ENCODE measurements around the gene MRPS11.
"Not testable (repeated sequence)": the region's sequence is repeated elsewhere in the genome, so short reads cannot be mapped to it uniquely, and the experiment has no call there.

The MRPS11 gene

DNA sequence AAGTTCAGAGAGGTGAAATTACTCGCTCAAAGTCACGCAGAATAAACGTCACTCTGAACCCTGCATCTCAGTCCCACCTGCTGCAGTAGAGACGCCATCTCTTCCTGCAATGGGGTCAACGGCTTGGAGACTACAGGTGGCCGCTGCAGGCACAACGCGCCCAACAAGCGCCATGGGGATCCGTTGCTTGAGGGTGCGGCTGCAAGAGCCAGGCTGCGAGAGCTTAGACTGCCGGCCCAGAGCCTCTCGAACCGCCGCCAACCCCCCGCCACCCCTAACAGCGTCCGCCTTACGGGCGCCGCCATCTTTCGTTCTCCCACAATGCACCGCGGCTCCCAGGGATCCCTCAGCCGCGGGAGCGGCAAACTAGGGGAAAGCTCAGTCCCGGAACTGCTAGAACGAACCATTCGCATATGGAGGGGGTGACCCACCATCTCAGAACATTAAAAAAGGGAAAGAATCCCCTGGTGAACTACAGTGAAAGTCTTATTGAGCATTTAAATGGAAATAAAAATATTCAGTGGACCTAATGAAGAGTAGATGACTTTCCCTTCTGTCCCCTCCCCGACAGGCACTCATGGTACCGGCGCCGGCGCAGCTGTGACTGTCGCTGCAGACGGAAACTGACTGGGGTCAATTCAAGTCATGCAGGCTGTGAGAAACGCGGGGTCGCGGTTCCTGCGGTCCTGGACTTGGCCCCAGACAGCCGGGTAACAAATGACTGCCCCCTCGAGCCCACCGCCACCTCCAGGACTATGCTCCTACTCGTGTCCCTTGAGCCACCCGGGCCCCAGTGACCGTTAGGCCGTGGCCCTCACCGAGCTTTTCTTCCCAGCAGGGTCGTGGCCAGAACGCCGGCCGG lies at the start of gene MRPS11, which contains the start of gene MRPL46:
TSS of gene MRPS11 (plus strand) at position 636 of the 862 bp plus-strand sequence. CDS start at position 646, 10 bp downstream.
TSS of gene MRPL46 (minus strand) at position 316 of the 862 bp plus-strand sequence. CDS start at position 305, 11 bp downstream.
- H3K4me1 ChIP-seq (ENCODE audit: control insufficient read depth, insufficient read depth, low read length) = peaks cover 4% of the 10 kb centered on the region; the same call in 1 of the 2 replicates
- H3K9me3 ChIP-seq (ENCODE audit: control insufficient read depth, insufficient read depth, low read length) = no peaks in the 10 kb centered on the region
- H3K27ac ChIP-seq (ENCODE audit: low read depth, low read length) = peak within 1 kb of the TSS; percentile 91
- peak within 1 kb of the TSS; percentile 96 for H3K4me3 ChIP-seq (ENCODE audit: low read depth, low read length)
- no peaks in the 10 kb centered on the region for H3K27me3 ChIP-seq (ENCODE audit: control insufficient read depth, insufficient read depth, low read length)
- peaks cover 46% of the 10 kb centered on the region for H3K36me3 ChIP-seq (ENCODE audit: control insufficient read depth, insufficient read depth, low read length)
- peak within 1 kb of the TSS; percentile 98 for H3K9ac ChIP-seq (ENCODE audit: low read depth, low read length)

DNA sequence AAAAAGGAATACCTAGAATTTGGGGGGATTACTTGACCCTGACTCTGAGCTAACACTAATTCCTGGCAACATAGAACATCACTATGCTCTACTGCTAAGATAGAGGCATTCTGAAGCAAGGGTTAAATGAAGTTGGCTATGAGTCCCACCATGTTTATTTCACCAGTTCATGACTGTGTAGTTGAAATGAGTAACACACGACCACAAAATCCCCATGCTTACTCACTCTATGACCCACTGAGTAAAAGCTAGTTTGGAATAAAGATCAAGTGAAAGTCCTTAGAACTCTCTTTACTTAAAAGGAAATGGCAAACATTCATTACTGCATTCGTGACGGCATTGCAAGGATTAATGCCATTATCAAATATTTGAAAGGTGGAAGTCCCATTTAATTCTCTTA lies 47.7 kb upstream of the MRPS11 start:
- no peaks in the 10 kb centered on the region for H3K36me3 ChIP-seq (ENCODE audit: control insufficient read depth, insufficient read depth, low read length)
- H3K4me1 ChIP-seq (ENCODE audit: control insufficient read depth, insufficient read depth, low read length) = no peaks in the 10 kb centered on the region
- H3K4me3 ChIP-seq (ENCODE audit: low read depth, low read length) = no peak overlapping the region
- no peaks in the 10 kb centered on the region for H3K9me3 ChIP-seq (ENCODE audit: control insufficient read depth, insufficient read depth, low read length)
- no peak overlapping the region for H3K27ac ChIP-seq (ENCODE audit: low read depth, low read length)
- H3K9ac ChIP-seq (ENCODE audit: low read depth, low read length) = no peak overlapping the region
- H3K27me3 ChIP-seq (ENCODE audit: control insufficient read depth, insufficient read depth, low read length) = no peaks in the 10 kb centered on the region

DNA sequence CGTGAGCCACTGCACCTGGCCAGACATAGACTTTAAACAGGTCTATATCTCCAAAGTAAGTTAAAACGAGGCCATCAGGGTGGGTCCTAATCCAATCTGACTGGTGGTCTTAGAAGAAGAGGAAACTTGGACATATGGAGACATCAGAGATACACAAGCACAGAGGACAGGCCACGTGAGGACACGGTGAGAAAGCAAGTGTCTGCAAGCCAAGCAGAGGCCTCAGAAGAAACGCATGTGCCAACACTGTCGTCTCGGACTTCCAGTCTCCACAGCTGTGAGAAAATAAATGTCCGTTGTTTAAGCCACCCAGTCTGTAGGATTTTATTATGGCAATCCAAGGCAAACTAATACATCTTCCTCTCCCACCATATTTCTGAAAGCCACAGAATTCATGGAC lies 44.2 kb upstream of the MRPS11 start:
- H3K36me3 ChIP-seq (ENCODE audit: control insufficient read depth, insufficient read depth, low read length) = no peaks in the 10 kb centered on the region
- no peak overlapping the region for H3K4me3 ChIP-seq (ENCODE audit: low read depth, low read length)
- H3K9ac ChIP-seq (ENCODE audit: low read depth, low read length) = no peak overlapping the region
- no peaks in the 10 kb centered on the region for H3K4me1 ChIP-seq (ENCODE audit: control insufficient read depth, insufficient read depth, low read length)
- no peaks in the 10 kb centered on the region; the same call in 1 of the 2 replicates for H3K27me3 ChIP-seq (ENCODE audit: control insufficient read depth, insufficient read depth, low read length)
- no peak overlapping the region for H3K27ac ChIP-seq (ENCODE audit: low read depth, low read length)
- no peaks in the 10 kb centered on the region for H3K9me3 ChIP-seq (ENCODE audit: control insufficient read depth, insufficient read depth, low read length)

DNA sequence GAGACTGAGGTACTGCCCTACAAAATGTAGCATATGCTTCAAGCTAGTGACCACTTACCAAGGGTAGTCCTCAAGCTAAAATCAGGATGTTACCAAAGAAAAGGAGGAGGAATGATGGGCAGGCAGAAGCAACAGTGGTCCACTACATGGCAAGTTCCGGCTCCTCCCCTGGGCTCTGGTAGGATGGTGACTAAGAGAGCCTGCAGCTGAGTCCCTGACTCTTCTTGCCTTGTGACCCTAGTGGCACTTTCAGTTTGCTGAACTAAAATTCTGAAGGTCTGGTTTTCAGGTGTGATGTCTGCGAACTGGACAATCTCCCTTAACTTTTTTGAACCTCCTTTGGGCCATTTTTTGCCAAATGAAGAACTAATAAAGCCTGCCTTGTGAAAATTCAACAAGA lies 41.2 kb upstream of the MRPS11 start:
- Histone ChIP-seq H3K27ac (ENCODE audit: low read depth, low read length) (no peak overlapping the region), H3K27me3 (ENCODE audit: control insufficient read depth, insufficient read depth, low read length) (no peaks in the 10 kb centered on the region; the same call in 1 of the 2 replicates), H3K36me3 (ENCODE audit: control insufficient read depth, insufficient read depth, low read length) (no peaks in the 10 kb centered on the region), H3K9ac (ENCODE audit: low read depth, low read length) (no peak overlapping the region), H3K4me3 (ENCODE audit: low read depth, low read length) (no peak overlapping the region), H3K4me1 (ENCODE audit: control insufficient read depth, insufficient read depth, low read length) (no peaks in the 10 kb centered on the region), H3K9me3 (ENCODE audit: control insufficient read depth, insufficient read depth, low read length) (no peaks in the 10 kb centered on the region)

DNA sequence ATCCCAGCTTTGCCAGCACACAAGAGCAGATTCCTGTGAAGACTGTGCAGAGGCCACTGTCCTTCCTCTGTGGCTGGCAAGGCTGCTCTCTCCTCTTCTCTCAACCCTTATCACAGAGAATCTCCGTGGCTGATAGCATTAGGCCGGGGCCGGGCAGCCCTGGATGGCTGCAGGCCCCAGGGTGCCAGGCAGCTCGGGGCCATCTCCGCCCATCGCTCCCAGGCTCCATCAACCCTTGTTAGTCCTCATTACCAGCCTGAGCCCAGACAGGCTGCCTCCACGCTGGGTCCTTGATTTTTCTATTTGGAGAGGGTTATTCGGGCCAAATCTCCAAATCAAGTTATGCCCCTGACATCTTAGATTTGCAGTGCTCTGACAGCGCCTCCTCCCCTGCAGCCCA lies 39.5 kb upstream of the MRPS11 start:
- H3K4me1 ChIP-seq (ENCODE audit: control insufficient read depth, insufficient read depth, low read length) = no peaks in the 10 kb centered on the region
- no peak overlapping the region for H3K9ac ChIP-seq (ENCODE audit: low read depth, low read length)
- no peak overlapping the region for H3K27ac ChIP-seq (ENCODE audit: low read depth, low read length)
- no peak overlapping the region for H3K4me3 ChIP-seq (ENCODE audit: low read depth, low read length)
- no peaks in the 10 kb centered on the region for H3K9me3 ChIP-seq (ENCODE audit: control insufficient read depth, insufficient read depth, low read length)
- H3K27me3 ChIP-seq (ENCODE audit: control insufficient read depth, insufficient read depth, low read length) = no peaks in the 10 kb centered on the region; the same call in 1 of the 2 replicates
- no peaks in the 10 kb centered on the region for H3K36me3 ChIP-seq (ENCODE audit: control insufficient read depth, insufficient read depth, low read length)

DNA sequence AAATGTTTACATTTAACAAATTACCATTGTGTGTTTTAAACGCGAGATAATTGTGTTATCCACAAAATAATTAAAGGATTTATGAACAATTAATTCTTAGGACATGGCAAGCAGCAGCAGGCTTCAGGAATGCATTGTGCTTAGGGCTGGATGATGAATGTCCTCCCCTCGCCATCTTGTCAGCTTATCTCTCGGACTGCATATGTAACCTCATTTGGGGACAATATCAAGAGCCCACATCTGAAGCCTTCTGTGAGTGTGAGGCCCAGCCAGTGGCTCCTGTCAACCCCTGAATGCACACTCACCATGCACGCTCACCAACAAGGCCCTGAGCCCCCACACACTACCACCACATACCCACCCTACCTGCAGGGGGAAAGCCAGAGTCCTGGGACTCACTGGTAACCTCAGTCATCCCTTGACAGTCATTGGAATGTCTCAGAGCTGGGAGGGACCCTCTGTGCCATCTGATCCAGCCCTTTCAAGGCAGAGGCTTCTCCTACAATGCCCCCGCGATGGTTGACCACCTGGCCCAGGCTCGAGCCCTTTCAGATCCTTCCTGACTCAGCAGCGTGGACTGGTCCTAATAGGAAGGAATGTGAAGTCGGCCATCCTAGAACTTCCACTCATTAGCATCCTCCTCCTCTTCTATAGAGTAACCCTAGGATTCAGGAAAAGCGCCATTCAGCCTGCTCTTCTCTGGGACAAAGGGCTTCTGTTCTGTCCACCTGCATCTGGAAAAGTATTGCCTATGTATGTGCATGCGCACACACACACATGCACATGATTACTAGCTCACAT lies 38.5 kb upstream of the MRPS11 start:
- H3K27me3 ChIP-seq (ENCODE audit: control insufficient read depth, insufficient read depth, low read length) = no peaks in the 10 kb centered on the region; the same call in 1 of the 2 replicates

DNA sequence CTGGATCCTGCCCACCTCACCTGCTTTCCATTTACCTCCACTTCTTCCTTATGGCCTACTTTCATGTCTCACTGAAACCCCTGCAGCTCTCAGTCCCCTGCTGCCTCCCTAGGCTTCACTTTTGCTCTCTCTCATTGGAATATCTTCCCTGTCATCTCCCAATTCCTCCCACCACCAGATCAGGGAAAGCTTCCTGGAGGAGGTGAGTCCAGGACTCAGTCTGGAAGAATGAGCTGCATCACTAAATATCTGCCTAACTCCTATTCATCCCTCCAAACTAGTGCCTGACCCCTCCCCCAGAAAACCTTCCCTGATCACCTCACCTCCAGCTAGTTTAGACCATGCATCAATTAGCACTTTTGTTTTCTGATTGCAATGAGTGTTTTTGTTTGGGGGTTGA lies 37.5 kb upstream of the MRPS11 start:
- H3K4me1 ChIP-seq (ENCODE audit: control insufficient read depth, insufficient read depth, low read length) = peaks cover 7% of the 10 kb centered on the region; the same call in 1 of the 2 replicates
- no peak overlapping the region for H3K9ac ChIP-seq (ENCODE audit: low read depth, low read length)
- no peak overlapping the region for H3K4me3 ChIP-seq (ENCODE audit: low read depth, low read length)
- H3K27me3 ChIP-seq (ENCODE audit: control insufficient read depth, insufficient read depth, low read length) = no peaks in the 10 kb centered on the region; the same call in 1 of the 2 replicates
- no peaks in the 10 kb centered on the region for H3K9me3 ChIP-seq (ENCODE audit: control insufficient read depth, insufficient read depth, low read length)
- no peaks in the 10 kb centered on the region for H3K36me3 ChIP-seq (ENCODE audit: control insufficient read depth, insufficient read depth, low read length)
- no peak overlapping the region for H3K27ac ChIP-seq (ENCODE audit: low read depth, low read length)

More for the DNA sequence above, 38.5 kb upstream of the MRPS11 start:
- Histone ChIP-seq H3K36me3 (ENCODE audit: control insufficient read depth, insufficient read depth, low read length) (no peaks in the 10 kb centered on the region), H3K9me3 (ENCODE audit: control insufficient read depth, insufficient read depth, low read length) (no peaks in the 10 kb centered on the region), H3K4me1 (ENCODE audit: control insufficient read depth, insufficient read depth, low read length) (peaks cover 7% of the 10 kb centered on the region; the same call in 1 of the 2 replicates), H3K4me3 (ENCODE audit: low read depth, low read length) (no peak overlapping the region), H3K27ac (ENCODE audit: low read depth, low read length) (no peak overlapping the region), H3K9ac (ENCODE audit: low read depth, low read length) (no peak overlapping the region)

DNA sequence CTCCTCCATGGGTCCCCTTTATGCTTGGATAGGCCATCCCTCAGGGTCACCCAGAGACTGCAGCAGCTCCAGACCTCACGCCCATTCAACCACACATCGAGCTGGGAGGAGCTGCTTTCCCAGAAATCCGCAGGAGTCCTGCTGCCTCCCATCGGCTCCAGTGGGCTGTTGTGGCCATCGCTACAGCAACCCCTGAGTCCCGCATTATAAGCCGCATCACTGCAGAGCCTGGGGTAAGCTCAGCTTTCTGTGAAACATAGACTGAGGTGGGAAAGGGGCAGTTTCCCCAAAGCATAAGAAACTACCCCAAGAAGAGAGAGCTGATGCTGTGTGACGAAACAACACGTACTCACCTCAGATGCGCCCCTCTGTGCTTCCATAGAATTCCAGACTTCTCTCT lies 36.1 kb upstream of the MRPS11 start:
- no peaks in the 10 kb centered on the region for H3K9me3 ChIP-seq (ENCODE audit: control insufficient read depth, insufficient read depth, low read length)
- H3K27me3 ChIP-seq (ENCODE audit: control insufficient read depth, insufficient read depth, low read length) = no peaks in the 10 kb centered on the region; the same call in 1 of the 2 replicates
- no peak overlapping the region for H3K27ac ChIP-seq (ENCODE audit: low read depth, low read length)
- H3K4me3 ChIP-seq (ENCODE audit: low read depth, low read length) = no peak overlapping the region
- H3K36me3 ChIP-seq (ENCODE audit: control insufficient read depth, insufficient read depth, low read length) = no peaks in the 10 kb centered on the region
- H3K9ac ChIP-seq (ENCODE audit: low read depth, low read length) = no peak overlapping the region
- H3K4me1 ChIP-seq (ENCODE audit: control insufficient read depth, insufficient read depth, low read length) = peaks cover 7% of the 10 kb centered on the region; the same call in 1 of the 2 replicates

DNA sequence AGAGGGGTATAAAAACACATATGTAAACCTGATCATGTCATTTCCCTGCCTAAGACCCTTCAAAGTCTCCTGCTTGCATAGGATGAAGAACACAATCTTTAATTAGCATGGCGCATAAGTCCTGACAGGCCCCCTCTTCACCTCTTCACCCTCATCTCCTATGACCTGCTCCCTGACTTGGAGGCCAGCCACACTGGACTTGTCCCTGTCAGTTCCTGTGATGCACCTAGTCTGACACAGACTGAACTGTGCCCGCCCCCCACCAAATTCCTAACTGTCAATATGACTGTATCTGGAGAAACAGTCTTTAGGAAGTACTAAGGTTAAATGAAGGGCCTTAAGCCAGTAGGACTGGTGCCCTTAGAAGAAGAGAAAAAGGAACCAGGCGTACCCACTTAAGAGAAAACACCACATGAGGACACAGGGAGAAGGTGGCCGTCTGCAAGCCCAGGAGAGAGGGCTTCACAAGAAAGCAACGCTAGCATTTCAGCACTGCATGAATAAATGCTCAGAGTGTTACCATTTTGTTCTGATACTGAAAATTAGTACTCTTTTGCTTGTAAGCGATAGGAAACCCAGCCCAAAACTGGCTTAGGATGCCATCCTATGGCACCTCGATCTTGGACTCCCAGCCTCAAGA lies 34.3 kb upstream of the MRPS11 start:
- Histone ChIP-seq H3K9ac (ENCODE audit: low read depth, low read length) (no peak overlapping the region), H3K9me3 (ENCODE audit: control insufficient read depth, insufficient read depth, low read length) (no peaks in the 10 kb centered on the region), H3K36me3 (ENCODE audit: control insufficient read depth, insufficient read depth, low read length) (no peaks in the 10 kb centered on the region), H3K27me3 (ENCODE audit: control insufficient read depth, insufficient read depth, low read length) (no peaks in the 10 kb centered on the region), H3K27ac (ENCODE audit: low read depth, low read length) (no peak overlapping the region), H3K4me3 (ENCODE audit: low read depth, low read length) (no peak overlapping the region), H3K4me1 (ENCODE audit: control insufficient read depth, insufficient read depth, low read length) (peaks cover 7% of the 10 kb centered on the region; the same call in 1 of the 2 replicates)

DNA sequence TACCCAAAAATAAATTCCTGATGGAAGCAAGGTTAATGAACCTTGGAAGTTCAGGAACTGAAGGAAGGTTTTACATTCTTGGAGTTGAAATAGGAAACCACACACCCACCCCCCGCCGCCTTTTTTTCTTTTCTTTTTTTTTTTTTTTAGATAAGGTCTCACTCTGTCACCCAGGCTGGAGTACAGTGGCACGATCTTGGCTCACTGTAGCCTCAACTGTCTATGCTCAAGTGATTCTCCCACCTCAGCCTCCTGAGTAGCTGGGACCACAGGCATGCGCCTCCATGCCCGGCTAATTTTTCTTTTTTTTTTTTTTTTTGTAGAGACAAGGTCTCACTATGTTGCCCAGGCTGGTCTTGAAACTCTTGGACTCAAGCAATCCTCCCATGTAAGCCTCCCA lies 33.4 kb upstream of the MRPS11 start:
- not testable (repeated sequence) for H3K36me3 ChIP-seq (ENCODE audit: control insufficient read depth, insufficient read depth, low read length); H3K27me3 ChIP-seq (ENCODE audit: control insufficient read depth, insufficient read depth, low read length); H3K27ac ChIP-seq (ENCODE audit: low read depth, low read length); H3K4me3 ChIP-seq (ENCODE audit: low read depth, low read length); H3K9ac ChIP-seq (ENCODE audit: low read depth, low read length); H3K4me1 ChIP-seq (ENCODE audit: control insufficient read depth, insufficient read depth, low read length); H3K9me3 ChIP-seq (ENCODE audit: control insufficient read depth, insufficient read depth, low read length)
